K562 (cell line): Measurements from ENCODE around the gene NKIRAS2. TPM values are rescaled to one million over a fixed set of nuclear protein-coding genes. Genes with fewer than 3 reads are reported as not detected.
A peak's percentile ranks its signal among the peaks of the same experiment; 100 is the strongest.

Source experiments
- ATF3 ChIP-seq, 2 experiments: fragments of 450-650 bp in 1 of 2; sonication (generic) in 1 of 2; formaldehyde crosslinking in 1 of 2; IDR thresholded peaks in 1 of 2; conservative IDR thresholded peaks in 1 of 2; 2 replicates each; pipeline versions ENCODE4 v1.6.1 to v1.8.1; 2016 to 2023; ENCODE audit warnings: mild to moderate bottlenecking in 2 of 2, moderate library complexity in 2 of 2, inconsistent platforms in 1 of 2, missing genetic modification reagents in 1 of 2
- ATF7 ChIP-seq: fragments of 450-650 bp; IDR thresholded peaks from 2 replicates; pipeline ENCODE4 v1.7.1; 2014; ENCODE audit warnings: mild to moderate bottlenecking, moderate library complexity
- COPS2 ChIP-seq: fragments of 450-650 bp; conservative IDR thresholded peaks from 2 replicates; pipeline ENCODE4 v1.6.1; 2016; ENCODE audit warnings: mild to moderate bottlenecking, moderate library complexity
- MYC ChIP-seq, 2 experiments: fragments of 250-450 bp in 1 of 2; sonication (Bioruptor Pico) in 1 of 2; IDR thresholded peaks; 2 replicates each; pipeline versions ENCODE4 v1.5.1 to v1.6.1; 2012 to 2021; ENCODE audit warnings: low read depth in 2 of 2, borderline replicate concordance in 1 of 2, improper control_type of control experiment in 1 of 2, low read length in 1 of 2, mild to moderate bottlenecking in 1 of 2, moderate library complexity in 1 of 2
- MYNN ChIP-seq, 2 experiments: sonication (generic); formaldehyde crosslinking in 1 of 2; IDR thresholded peaks; 2 replicates each; pipeline versions ENCODE4 v1.5.0 to v1.6.1; 2016 to 2020; ENCODE audit warnings: antibody characterized with exemption in 1 of 2, missing genetic modification reagents in 1 of 2
- NCOA4 ChIP-seq: fragments of 450-650 bp; IDR thresholded peaks from 2 replicates; pipeline ENCODE4 v1.6.1; 2018; ENCODE audit warnings: mild to moderate bottlenecking; ENCODE audit not compliant: partially characterized antibody
- PCBP1 ChIP-seq: fragments of 200-400 bp; formaldehyde crosslinking; IDR thresholded peaks from 2 replicates; pipeline ENCODE4 v1.6.1; 2018; ENCODE audit warnings: mild to moderate bottlenecking, low read depth, low read length; ENCODE audit not compliant: poor library complexity, severe bottlenecking
- POU5F1 ChIP-seq: fragments of 150-350 bp; IDR thresholded peaks from 2 replicates; pipeline ENCODE4 v1.6.1; 2014; ENCODE audit warnings: borderline replicate concordance, low read length, low read depth, mild to moderate bottlenecking; ENCODE audit not compliant: partially characterized antibody
- RAD21 ChIP-seq, 2 experiments: fragments of 250-450 bp in 1 of 2; fragments of 450-650 bp in 1 of 2; sonication (Bioruptor Pico) in 1 of 2; formaldehyde crosslinking in 1 of 2; IDR thresholded peaks in 1 of 2; conservative IDR thresholded peaks in 1 of 2; 2 replicates each; pipeline versions ENCODE4 v1.4.0 to v1.8.0; 2020 to 2022; ENCODE audit warnings: mild to moderate bottlenecking in 2 of 2, moderate library complexity in 1 of 2
- SRSF9 ChIP-seq: fragments of 200-400 bp; formaldehyde crosslinking; IDR thresholded peaks from 2 replicates; pipeline ENCODE4 v1.6.1; 2017; ENCODE audit warnings: low read depth, low read length, borderline replicate concordance
- TAF7 ChIP-seq: fragments of 450-650 bp; IDR thresholded peaks from 2 replicates; pipeline ENCODE4 v1.6.1; 2016; ENCODE audit warnings: missing genetic modification characterization, missing compliant biosample characterization
- ZNF77 ChIP-seq: fragments of 250-450 bp; sonication (Bioruptor Pico); IDR thresholded peaks from 2 replicates; pipeline ENCODE4 v1.5.0; 2020
- ZNF780A ChIP-seq: fragments of 250-450 bp; sonication (Bioruptor Pico); IDR thresholded peaks from 2 replicates; pipeline ENCODE4 v1.5.0; 2021; ENCODE audit warnings: mild to moderate bottlenecking
- polyA plus RNA-seq, 8 experiments: library from polyadenylated mRNA; depleted of rRNA in 4 of 8; stranded (reverse) in 5 of 8; unstranded in 3 of 8; fragments of >200 nt; fragmentation: Nextera tagmentation in 2 of 8; fragmentation: Illumina TruSeq in 1 of 8; extraction: Ambion mirVana in 2 of 8; extraction: Trizol in 1 of 8; gene quantifications; 2 replicates each; pipeline versions ENCODE4 v1.2.1 to v1.2.3, GENCODE V29; 2011 to 2014; ENCODE audit warnings: inconsistent platforms in 1 of 8, missing spikeins in 1 of 8
- total RNA-seq, 7 experiments: library from RNA; depleted of rRNA in 6 of 7; stranded (reverse); fragments of >200 nt in 6 of 7; fragmentation: Illumina TruSeq in 2 of 7; extraction: Trizol in 2 of 7; gene quantifications; 2 replicates each; pipeline versions ENCODE4 v1.2.1 to v1.2.3, GENCODE V29; 2011 to 2021; ENCODE audit warnings: low replicate concordance in 1 of 7
- TF ChIP-seq, protein P1 (sequence below): fragments of 250-450 bp; sonication (Bioruptor Pico); IDR thresholded peaks from 2 replicates; pipeline ENCODE4 v1.5.0; 2020; ENCODE audit warnings: mild to moderate bottlenecking, borderline replicate concordance
- TF ChIP-seq, protein P2 (sequence below): sonication (generic); formaldehyde crosslinking; IDR thresholded peaks from 2 replicates; pipeline ENCODE4 v1.8.0; 2023; ENCODE audit warnings: missing genetic modification reagents, mild to moderate bottlenecking, borderline replicate concordance

Gene NKIRAS2
- total and polyA plus RNA-seq, 9 of the 15 experiments (the other 6 are each of a cell fraction or from before 2014, with no cell fraction given) = 10.1 to 65.5 (median 29.8) TPM

- TF ChIP-seq, protein P1, sequence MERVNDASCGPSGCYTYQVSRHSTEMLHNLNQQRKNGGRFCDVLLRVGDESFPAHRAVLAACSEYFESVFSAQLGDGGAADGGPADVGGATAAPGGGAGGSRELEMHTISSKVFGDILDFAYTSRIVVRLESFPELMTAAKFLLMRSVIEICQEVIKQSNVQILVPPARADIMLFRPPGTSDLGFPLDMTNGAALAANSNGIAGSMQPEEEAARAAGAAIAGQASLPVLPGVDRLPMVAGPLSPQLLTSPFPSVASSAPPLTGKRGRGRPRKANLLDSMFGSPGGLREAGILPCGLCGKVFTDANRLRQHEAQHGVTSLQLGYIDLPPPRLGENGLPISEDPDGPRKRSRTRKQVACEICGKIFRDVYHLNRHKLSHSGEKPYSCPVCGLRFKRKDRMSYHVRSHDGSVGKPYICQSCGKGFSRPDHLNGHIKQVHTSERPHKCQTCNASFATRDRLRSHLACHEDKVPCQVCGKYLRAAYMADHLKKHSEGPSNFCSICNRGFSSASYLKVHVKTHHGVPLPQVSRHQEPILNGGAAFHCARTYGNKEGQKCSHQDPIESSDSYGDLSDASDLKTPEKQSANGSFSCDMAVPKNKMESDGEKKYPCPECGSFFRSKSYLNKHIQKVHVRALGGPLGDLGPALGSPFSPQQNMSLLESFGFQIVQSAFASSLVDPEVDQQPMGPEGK (CRISPR knock-in tag) = 0 out of 2 replicates have a peak, but pooled peaks have one; percentile 49
- peak; percentile 99 for TF ChIP-seq ATF3 (IDR thresholded peaks at IDR 0.05)
- TF ChIP-seq ATF3 (CRISPR knock-in tag; conservative IDR thresholded peaks at IDR 0.05) = peak; percentile 83
- TF ChIP-seq POU5F1 = no peak
- no peak; the same call in 1 of the 2 replicates for TF ChIP-seq MYNN (IDR thresholded peaks at IDR 0.05)
- no peak for TF ChIP-seq MYNN (CRISPR knock-in tag; IDR thresholded peaks at IDR 0.05)
- TF ChIP-seq, protein P2, sequence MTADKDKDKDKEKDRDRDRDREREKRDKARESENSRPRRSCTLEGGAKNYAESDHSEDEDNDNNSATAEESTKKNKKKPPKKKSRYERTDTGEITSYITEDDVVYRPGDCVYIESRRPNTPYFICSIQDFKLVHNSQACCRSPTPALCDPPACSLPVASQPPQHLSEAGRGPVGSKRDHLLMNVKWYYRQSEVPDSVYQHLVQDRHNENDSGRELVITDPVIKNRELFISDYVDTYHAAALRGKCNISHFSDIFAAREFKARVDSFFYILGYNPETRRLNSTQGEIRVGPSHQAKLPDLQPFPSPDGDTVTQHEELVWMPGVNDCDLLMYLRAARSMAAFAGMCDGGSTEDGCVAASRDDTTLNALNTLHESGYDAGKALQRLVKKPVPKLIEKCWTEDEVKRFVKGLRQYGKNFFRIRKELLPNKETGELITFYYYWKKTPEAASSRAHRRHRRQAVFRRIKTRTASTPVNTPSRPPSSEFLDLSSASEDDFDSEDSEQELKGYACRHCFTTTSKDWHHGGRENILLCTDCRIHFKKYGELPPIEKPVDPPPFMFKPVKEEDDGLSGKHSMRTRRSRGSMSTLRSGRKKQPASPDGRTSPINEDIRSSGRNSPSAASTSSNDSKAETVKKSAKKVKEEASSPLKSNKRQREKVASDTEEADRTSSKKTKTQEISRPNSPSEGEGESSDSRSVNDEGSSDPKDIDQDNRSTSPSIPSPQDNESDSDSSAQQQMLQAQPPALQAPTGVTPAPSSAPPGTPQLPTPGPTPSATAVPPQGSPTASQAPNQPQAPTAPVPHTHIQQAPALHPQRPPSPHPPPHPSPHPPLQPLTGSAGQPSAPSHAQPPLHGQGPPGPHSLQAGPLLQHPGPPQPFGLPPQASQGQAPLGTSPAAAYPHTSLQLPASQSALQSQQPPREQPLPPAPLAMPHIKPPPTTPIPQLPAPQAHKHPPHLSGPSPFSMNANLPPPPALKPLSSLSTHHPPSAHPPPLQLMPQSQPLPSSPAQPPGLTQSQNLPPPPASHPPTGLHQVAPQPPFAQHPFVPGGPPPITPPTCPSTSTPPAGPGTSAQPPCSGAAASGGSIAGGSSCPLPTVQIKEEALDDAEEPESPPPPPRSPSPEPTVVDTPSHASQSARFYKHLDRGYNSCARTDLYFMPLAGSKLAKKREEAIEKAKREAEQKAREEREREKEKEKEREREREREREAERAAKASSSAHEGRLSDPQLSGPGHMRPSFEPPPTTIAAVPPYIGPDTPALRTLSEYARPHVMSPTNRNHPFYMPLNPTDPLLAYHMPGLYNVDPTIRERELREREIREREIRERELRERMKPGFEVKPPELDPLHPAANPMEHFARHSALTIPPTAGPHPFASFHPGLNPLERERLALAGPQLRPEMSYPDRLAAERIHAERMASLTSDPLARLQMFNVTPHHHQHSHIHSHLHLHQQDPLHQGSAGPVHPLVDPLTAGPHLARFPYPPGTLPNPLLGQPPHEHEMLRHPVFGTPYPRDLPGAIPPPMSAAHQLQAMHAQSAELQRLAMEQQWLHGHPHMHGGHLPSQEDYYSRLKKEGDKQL (CRISPR knock-in tag) = no peak
- TF ChIP-seq ATF7 = peak; percentile 97
- TF ChIP-seq PCBP1 = no peak
- TF ChIP-seq COPS2 = no peak
- no peak for TF ChIP-seq ZNF77 (CRISPR knock-in tag)
- peak; percentile 82 for TF ChIP-seq MYC (IDR thresholded peaks at IDR 0.05; ENCODE audit: low read depth, low read length)
- TF ChIP-seq MYC (CRISPR knock-in tag; IDR thresholded peaks at IDR 0.05; ENCODE audit: borderline replicate concordance, low read depth) = no peak
- TF ChIP-seq NCOA4 = no peak
- TF ChIP-seq SRSF9 = no peak
- no peak for TF ChIP-seq TAF7 (tag)
- peak; percentile 19 to 34; a peak in 2 of 4 replicates for TF ChIP-seq RAD21 (CRISPR knock-in tag; conservative IDR thresholded peaks at IDR 0.05 in 1 of 2, IDR thresholded peaks at IDR 0.05 in 1 of 2)
- 0 out of 2 replicates have a peak, but pooled peaks have one; percentile 58 for TF ChIP-seq ZNF780A
Measured at GRCh38 chr17:42023524-42024349, 3.8 kb downstream of the NKIRAS2 start (continued).
